Tibial artery (tissue), 4 donors: ENCODE data around the gene GABARAPL1.
"Not testable (repeated sequence)": the region's sequence is repeated elsewhere in the genome, so short reads cannot be mapped to it uniquely, and the experiment has no call there.

Source experiments
- DNase-seq, 2 donors: peaks; one replicate each; pipeline ENCODE4 v3.0.0-alpha.2; 2019
- H3K27ac ChIP-seq, 2 donors: fragments of 200-600 bp; sonication (generic) in 1 of 2; 1 replicate in 1 of 2; 2 replicates in 1 of 2; pipeline ENCODE4 v1.5.1; 2018 to 2019; ENCODE audit warnings: mild to moderate bottlenecking in 1 of 2
- H3K27me3 ChIP-seq, 2 donors: fragments of 200-600 bp; sonication (generic) in 1 of 2; one replicate each; pipeline versions ENCODE4 v1.5.1 to v1.6.0; 2016 to 2019
- H3K36me3 ChIP-seq, 3 donors: fragments of 200-600 bp; sonication (generic) in 2 of 3; one replicate each; pipeline ENCODE4 v1.5.1; 2016 to 2019; ENCODE audit warnings: mild to moderate bottlenecking in 2 of 3
- H3K4me1 ChIP-seq, 4 donors: fragments of 200-600 bp; sonication (generic) in 2 of 4; 1 replicate in 3 of 4; 2 replicates in 1 of 4; pipeline ENCODE4 v1.5.1; 2016 to 2019
- H3K4me3 ChIP-seq, 2 donors: fragments of 200-600 bp; sonication (generic) in 1 of 2; 1 replicate in 1 of 2; 2 replicates in 1 of 2; pipeline ENCODE4 v1.5.1; 2018 to 2019; ENCODE audit warnings: mild to moderate bottlenecking in 2 of 2
- H3K9me3 ChIP-seq, 3 donors: fragments of 200-600 bp; sonication (generic) in 1 of 3; one replicate each; pipeline ENCODE4 v1.5.1; 2016 to 2019
- intact Hi-C: fragments of 100-400 bp; cut with DNase I; formaldehyde crosslinking; loops from one replicate; pipeline ENCODE4 v1.15.0; 2023; ENCODE audit warnings: low total_unique reads
- TF ChIP-seq, protein P1 (sequence below), 2 experiments: fragments of 200-600 bp in 1 of 2; fragments of 450-650 bp in 1 of 2; IDR thresholded peaks; one replicate each; pipeline ENCODE4 v1.5.1; 2017 to 2019; ENCODE audit warnings: antibody characterized with exemption in 2 of 2, mild to moderate bottlenecking in 1 of 2, moderate library complexity in 1 of 2

GABARAPL1 gene

DNA sequence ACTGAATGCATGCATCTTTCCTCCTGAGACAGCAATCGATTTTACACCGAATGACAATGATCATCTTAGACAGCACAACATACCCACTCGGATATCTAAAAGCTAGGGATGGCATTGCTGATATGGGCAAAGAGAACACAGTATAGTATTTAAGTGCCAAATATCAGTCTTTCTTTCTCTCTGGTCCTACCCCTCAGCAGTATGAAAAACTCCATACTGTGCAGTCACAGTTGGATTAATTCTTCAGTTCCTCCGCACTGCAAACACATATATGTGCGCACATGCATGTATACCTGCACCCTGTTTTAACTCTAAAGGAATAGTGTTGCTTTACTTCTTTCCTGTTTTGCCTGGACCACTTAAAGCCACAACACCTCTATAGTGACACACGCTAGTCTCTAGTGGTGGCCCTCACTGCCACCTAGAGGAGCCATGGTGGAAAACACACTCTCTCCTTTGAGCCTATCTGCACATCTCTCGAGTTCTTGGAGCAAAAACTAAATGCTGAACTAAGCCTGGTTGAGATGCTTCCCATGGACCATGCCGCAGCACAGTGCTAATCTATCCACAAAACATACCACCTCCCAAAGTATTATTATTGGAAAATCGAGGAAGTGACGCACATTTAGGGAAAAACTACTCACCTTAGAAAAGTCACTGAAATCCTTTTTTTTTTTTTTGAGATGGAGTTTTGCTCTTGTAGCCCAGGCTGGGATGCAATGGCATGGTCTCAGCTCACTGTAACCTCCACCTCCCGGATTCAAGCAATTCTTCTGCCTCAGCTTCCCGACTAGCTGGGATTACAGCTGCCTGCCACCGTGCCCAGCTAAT lies 21.9 kb upstream of the GABARAPL1 start:
- Histone ChIP-seq H3K4me1 (no peaks in the 10 kb centered on the region), H3K36me3 (no peaks in the 10 kb centered on the region), H3K27ac (no peak overlapping the region), H3K9me3 (no peaks in the 10 kb centered on the region), H3K27me3 (peaks cover 0 to 3% of the 10 kb centered on the region in 2 donors), H3K4me3 (no peak overlapping the region)
- peak; percentile 56 to 71 for DNase-seq
- TF ChIP-seq, protein P1, sequence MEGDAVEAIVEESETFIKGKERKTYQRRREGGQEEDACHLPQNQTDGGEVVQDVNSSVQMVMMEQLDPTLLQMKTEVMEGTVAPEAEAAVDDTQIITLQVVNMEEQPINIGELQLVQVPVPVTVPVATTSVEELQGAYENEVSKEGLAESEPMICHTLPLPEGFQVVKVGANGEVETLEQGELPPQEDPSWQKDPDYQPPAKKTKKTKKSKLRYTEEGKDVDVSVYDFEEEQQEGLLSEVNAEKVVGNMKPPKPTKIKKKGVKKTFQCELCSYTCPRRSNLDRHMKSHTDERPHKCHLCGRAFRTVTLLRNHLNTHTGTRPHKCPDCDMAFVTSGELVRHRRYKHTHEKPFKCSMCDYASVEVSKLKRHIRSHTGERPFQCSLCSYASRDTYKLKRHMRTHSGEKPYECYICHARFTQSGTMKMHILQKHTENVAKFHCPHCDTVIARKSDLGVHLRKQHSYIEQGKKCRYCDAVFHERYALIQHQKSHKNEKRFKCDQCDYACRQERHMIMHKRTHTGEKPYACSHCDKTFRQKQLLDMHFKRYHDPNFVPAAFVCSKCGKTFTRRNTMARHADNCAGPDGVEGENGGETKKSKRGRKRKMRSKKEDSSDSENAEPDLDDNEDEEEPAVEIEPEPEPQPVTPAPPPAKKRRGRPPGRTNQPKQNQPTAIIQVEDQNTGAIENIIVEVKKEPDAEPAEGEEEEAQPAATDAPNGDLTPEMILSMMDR (IDR thresholded peaks at IDR 0.05): peak; percentile 52 to 71
- intact Hi-C loops: no loop called here

- no peak for DNase-seq
- Histone ChIP-seq H3K27ac (no peak overlapping the region), H3K36me3 (no peaks in the 10 kb centered on the region), H3K4me1 (no peaks in the 10 kb centered on the region), H3K9me3 (no peaks in the 10 kb centered on the region), H3K4me3 (no peak overlapping the region), H3K27me3 (no peaks in the 10 kb centered on the region)
- TF ChIP-seq, protein P1 (IDR thresholded peaks at IDR 0.05): no peak
- intact Hi-C loops: no loop called here
These were observed 20.8 kb upstream of the GABARAPL1 start for GRCh38 chr12:10191865-10192264.

- H3K9me3 ChIP-seq: no peaks in the 10 kb centered on the region
- H3K36me3 ChIP-seq: no peaks in the 10 kb centered on the region
- no peak overlapping the region for H3K27ac ChIP-seq
- intact Hi-C loops: no loop called here
- no peak overlapping the region for H3K4me3 ChIP-seq
- DNase-seq: no peak
- H3K4me1 ChIP-seq: no peaks in the 10 kb centered on the region
- H3K27me3 ChIP-seq: no peaks in the 10 kb centered on the region
- TF ChIP-seq, protein P1 (IDR thresholded peaks at IDR 0.05): no peak
These were observed 18.5 kb upstream of the GABARAPL1 start for GRCh38 chr12:10194160-10194670.

- DNase-seq: no peak
- no peaks in the 10 kb centered on the region for H3K27me3 ChIP-seq
- no peaks in the 10 kb centered on the region for H3K9me3 ChIP-seq
- TF ChIP-seq, protein P1 (IDR thresholded peaks at IDR 0.05): no peak
- H3K27ac ChIP-seq: no peak overlapping the region
- H3K4me1 ChIP-seq: no peaks in the 10 kb centered on the region
- H3K36me3 ChIP-seq: no peaks in the 10 kb centered on the region
- no peak overlapping the region for H3K4me3 ChIP-seq
- intact Hi-C loops: no loop called here
These were observed 16.5 kb upstream of the GABARAPL1 start for GRCh38 chr12:10196210-10196609.

DNA sequence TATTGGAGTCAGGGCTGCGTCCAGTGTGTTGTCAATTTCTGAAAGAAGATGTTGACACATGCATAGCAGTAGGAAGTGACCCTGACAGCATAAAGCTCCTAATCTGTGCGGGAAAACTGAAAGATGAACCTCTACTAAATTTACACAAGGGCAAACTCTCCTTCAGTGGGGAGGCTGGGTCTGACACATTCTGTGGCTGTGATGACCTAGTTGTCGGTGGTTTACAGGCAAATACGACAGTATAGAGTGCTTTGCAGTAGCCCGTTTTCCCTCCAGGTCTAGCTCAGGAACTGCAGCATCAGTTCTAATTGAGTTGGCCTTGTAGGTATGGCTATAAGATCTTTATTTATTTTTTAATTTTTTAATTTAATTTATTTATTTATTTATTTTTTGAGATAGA lies 14.8 kb upstream of the GABARAPL1 start:
- intact Hi-C loops: no loop called here
- Histone ChIP-seq H3K27me3 (no peaks in the 10 kb centered on the region), H3K27ac (no peak overlapping the region), H3K36me3 (no peaks in the 10 kb centered on the region), H3K4me1 (no peaks in the 10 kb centered on the region), H3K9me3 (no peaks in the 10 kb centered on the region), H3K4me3 (no peak overlapping the region)
- TF ChIP-seq, protein P1 (IDR thresholded peaks at IDR 0.05): no peak
- no peak for DNase-seq

GRCh38 chr12:10204495-10204894 lies 8.2 kb upstream of the GABARAPL1 start:
- H3K9me3 ChIP-seq, DNase-seq, H3K4me3 ChIP-seq, intact Hi-C loops, H3K27ac ChIP-seq, H3K36me3 ChIP-seq, H3K27me3 ChIP-seq, H3K4me1 ChIP-seq: not testable (repeated sequence)
